ENCODE results near the gene MPPED1.

DNA sequence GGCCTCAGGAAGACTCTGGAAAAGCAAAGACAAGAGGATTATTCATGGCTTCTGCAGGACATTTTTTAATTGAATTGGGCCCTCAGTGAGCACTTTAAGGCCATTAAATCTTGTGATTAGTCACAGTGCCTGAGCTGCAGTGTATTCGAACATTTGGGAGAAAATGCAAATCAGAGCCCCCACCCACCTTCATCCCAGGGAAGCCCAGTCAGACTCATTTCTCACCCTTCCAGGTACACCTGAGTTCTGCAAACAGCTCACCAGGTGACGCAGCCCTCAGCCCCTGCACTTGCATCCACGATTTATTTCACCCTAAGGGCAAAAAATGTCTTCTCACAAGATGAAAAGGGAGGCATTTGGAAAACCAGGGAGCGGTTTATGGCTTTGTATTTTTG lies 128.7 kb downstream of the MPPED1 start:
- TF ChIP-seq CEBPG (CRISPR knock-in tag; IDR thresholded peaks at IDR 0.05) (no peak), HOMEZ (CRISPR knock-in tag; IDR thresholded peaks at IDR 0.05; ENCODE audit: low read depth) (no peak), CBX1 (IDR thresholded peaks at IDR 0.05; ENCODE audit: low read depth) (no peak), SOX5 (CRISPR knock-in tag; IDR thresholded peaks at IDR 0.05; ENCODE audit: borderline replicate concordance) (no peak), POLR2A (IDR thresholded peaks at IDR 0.05; ENCODE audit: insufficient read depth in 1 of 2, low read depth in 2 of 2, low read length in 2 of 2) (no peak), FOXO1 (CRISPR knock-in tag; IDR thresholded peaks at IDR 0.05) (no peak)
- TF ChIP-seq, protein P1, sequence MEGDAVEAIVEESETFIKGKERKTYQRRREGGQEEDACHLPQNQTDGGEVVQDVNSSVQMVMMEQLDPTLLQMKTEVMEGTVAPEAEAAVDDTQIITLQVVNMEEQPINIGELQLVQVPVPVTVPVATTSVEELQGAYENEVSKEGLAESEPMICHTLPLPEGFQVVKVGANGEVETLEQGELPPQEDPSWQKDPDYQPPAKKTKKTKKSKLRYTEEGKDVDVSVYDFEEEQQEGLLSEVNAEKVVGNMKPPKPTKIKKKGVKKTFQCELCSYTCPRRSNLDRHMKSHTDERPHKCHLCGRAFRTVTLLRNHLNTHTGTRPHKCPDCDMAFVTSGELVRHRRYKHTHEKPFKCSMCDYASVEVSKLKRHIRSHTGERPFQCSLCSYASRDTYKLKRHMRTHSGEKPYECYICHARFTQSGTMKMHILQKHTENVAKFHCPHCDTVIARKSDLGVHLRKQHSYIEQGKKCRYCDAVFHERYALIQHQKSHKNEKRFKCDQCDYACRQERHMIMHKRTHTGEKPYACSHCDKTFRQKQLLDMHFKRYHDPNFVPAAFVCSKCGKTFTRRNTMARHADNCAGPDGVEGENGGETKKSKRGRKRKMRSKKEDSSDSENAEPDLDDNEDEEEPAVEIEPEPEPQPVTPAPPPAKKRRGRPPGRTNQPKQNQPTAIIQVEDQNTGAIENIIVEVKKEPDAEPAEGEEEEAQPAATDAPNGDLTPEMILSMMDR (CRISPR knock-in tag; IDR thresholded peaks at IDR 0.05): no peak
- TF ChIP-seq, protein P2, sequence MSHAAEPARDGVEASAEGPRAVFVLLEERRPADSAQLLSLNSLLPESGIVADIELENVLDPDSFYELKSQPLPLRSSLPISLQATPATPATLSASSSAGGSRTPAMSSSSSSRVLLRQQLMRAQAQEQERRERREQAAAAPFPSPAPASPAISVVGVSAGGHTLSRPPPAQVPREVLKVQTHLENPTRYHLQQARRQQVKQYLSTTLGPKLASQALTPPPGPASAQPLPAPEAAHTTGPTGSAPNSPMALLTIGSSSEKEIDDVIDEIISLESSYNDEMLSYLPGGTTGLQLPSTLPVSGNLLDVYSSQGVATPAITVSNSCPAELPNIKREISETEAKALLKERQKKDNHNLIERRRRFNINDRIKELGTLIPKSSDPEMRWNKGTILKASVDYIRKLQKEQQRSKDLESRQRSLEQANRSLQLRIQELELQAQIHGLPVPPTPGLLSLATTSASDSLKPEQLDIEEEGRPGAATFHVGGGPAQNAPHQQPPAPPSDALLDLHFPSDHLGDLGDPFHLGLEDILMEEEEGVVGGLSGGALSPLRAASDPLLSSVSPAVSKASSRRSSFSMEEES (CRISPR knock-in tag; IDR thresholded peaks at IDR 0.05): no peak
- TF ChIP-seq, protein P3, sequence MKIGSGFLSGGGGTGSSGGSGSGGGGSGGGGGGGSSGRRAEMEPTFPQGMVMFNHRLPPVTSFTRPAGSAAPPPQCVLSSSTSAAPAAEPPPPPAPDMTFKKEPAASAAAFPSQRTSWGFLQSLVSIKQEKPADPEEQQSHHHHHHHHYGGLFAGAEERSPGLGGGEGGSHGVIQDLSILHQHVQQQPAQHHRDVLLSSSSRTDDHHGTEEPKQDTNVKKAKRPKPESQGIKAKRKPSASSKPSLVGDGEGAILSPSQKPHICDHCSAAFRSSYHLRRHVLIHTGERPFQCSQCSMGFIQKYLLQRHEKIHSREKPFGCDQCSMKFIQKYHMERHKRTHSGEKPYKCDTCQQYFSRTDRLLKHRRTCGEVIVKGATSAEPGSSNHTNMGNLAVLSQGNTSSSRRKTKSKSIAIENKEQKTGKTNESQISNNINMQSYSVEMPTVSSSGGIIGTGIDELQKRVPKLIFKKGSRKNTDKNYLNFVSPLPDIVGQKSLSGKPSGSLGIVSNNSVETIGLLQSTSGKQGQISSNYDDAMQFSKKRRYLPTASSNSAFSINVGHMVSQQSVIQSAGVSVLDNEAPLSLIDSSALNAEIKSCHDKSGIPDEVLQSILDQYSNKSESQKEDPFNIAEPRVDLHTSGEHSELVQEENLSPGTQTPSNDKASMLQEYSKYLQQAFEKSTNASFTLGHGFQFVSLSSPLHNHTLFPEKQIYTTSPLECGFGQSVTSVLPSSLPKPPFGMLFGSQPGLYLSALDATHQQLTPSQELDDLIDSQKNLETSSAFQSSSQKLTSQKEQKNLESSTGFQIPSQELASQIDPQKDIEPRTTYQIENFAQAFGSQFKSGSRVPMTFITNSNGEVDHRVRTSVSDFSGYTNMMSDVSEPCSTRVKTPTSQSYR (CRISPR knock-in tag; IDR thresholded peaks at IDR 0.05; ENCODE audit: borderline replicate concordance): no peak
- TF ChIP-seq, protein P4, sequence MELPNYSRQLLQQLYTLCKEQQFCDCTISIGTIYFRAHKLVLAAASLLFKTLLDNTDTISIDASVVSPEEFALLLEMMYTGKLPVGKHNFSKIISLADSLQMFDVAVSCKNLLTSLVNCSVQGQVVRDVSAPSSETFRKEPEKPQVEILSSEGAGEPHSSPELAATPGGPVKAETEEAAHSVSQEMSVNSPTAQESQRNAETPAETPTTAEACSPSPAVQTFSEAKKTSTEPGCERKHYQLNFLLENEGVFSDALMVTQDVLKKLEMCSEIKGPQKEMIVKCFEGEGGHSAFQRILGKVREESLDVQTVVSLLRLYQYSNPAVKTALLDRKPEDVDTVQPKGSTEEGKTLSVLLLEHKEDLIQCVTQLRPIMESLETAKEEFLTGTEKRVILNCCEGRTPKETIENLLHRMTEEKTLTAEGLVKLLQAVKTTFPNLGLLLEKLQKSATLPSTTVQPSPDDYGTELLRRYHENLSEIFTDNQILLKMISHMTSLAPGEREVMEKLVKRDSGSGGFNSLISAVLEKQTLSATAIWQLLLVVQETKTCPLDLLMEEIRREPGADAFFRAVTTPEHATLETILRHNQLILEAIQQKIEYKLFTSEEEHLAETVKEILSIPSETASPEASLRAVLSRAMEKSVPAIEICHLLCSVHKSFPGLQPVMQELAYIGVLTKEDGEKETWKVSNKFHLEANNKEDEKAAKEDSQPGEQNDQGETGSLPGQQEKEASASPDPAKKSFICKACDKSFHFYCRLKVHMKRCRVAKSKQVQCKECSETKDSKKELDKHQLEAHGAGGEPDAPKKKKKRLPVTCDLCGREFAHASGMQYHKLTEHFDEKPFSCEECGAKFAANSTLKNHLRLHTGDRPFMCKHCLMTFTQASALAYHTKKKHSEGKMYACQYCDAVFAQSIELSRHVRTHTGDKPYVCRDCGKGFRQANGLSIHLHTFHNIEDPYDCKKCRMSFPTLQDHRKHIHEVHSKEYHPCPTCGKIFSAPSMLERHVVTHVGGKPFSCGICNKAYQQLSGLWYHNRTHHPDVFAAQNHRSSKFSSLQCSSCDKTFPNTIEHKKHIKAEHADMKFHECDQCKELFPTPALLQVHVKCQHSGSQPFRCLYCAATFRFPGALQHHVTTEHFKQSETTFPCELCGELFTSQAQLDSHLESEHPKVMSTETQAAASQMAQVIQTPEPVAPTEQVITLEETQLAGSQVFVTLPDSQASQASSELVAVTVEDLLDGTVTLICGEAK (IDR thresholded peaks at IDR 0.05): no peak
- TF ChIP-seq, protein P4 (CRISPR knock-in tag; IDR thresholded peaks at IDR 0.05): no peak
